ENCODE measurements around the gene PPA2.

GRCh38 chr4:105466580-105466979 is 7.3 kb downstream of the PPA2 start:
- TF ChIP-seq POLR2A (IDR thresholded peaks at IDR 0.05; ENCODE audit: low read depth, low read length) (no peak), POLR2AphosphoS5 (IDR thresholded peaks at IDR 0.05; ENCODE audit: low read depth, low read length) (no peak), TAF1 (IDR thresholded peaks at IDR 0.05; ENCODE audit: borderline replicate concordance, low read depth, low read length) (no peak)
